Bone marrow (tissue), 2 donors: ENCODE results near the gene SDHB.

Source experiments
- DNase-seq, 2 donors: peaks; one replicate each; lab custom pipeline; 2025; lab: John Stamatoyannopoulos, UW

SDHB gene

GRCh38 chr1:16986560-16986959 lies 67.3 kb downstream of the SDHB start:
- no peak for DNase-seq

- no peak for DNase-seq
Observed at GRCh38 chr1:16986113-16986512, 67.7 kb downstream of the SDHB start.

GRCh38 chr1:16984717-16985116 lies 69.1 kb downstream of the SDHB start:
- no peak for DNase-seq

GRCh38 chr1:16983649-16984048 lies 70.2 kb downstream of the SDHB start:
- no peak for DNase-seq

- DNase-seq: no peak
Observed at GRCh38 chr1:16982902-16983301, 70.9 kb downstream of the SDHB start.

- no peak for DNase-seq
Observed at GRCh38 chr1:16981269-16981849, 72.5 kb downstream of the SDHB start.

GRCh38 chr1:16980473-16981268 lies 73.2 kb downstream of the SDHB start, which contains the start of gene MFAP2:
MFAP2 (minus strand) TSS chr1:16980620; CDS start chr1:16978273, 2,347 bp downstream.
- no peak for DNase-seq

- no peak for DNase-seq
Observed at GRCh38 chr1:16979475-16980327, 74.1 kb downstream of the SDHB start.

GRCh38 chr1:16978567-16979474 lies 75.0 kb downstream of the SDHB start:
- DNase-seq: no peak

- no peak for DNase-seq
Observed at GRCh38 chr1:16978139-16978538, 75.7 kb downstream of the SDHB start.

GRCh38 chr1:16977377-16977776 lies 76.5 kb downstream of the SDHB start:
- no peak for DNase-seq

GRCh38 chr1:16976966-16977365 lies 76.9 kb downstream of the SDHB start:
- no peak for DNase-seq

GRCh38 chr1:16975838-16976237 lies 78.0 kb downstream of the SDHB start:
- no peak for DNase-seq

- DNase-seq: no peak
Observed at GRCh38 chr1:16975211-16975610, 78.6 kb downstream of the SDHB start.

GRCh38 chr1:16973215-16973614 lies 80.6 kb downstream of the SDHB start:
- no peak for DNase-seq

- DNase-seq: no peak
Observed at GRCh38 chr1:16972189-16972895, 81.5 kb downstream of the SDHB start.

GRCh38 chr1:16971341-16972188 lies 82.3 kb downstream of the SDHB start:
- no peak for DNase-seq

GRCh38 chr1:16970132-16970910 lies 83.5 kb downstream of the SDHB start:
- DNase-seq: no peak

GRCh38 chr1:16969651-16970050 lies 84.2 kb downstream of the SDHB start:
- DNase-seq: no peak
